Liver (tissue), 9 donors: Measurements from ENCODE around the gene ZNF746. TPM values are rescaled to one million over a fixed set of nuclear protein-coding genes. Genes with fewer than 3 reads are reported as not detected.

Experiments used
- DNase-seq: peaks from one replicate; pipeline ENCODE4 v3.0.0-alpha.2; 2017; ENCODE audit warnings: low spot score
- H3K27ac ChIP-seq, 2 donors: one replicate each; pipeline ENCODE4 v1.7.0; 2013; ENCODE audit warnings: inconsistent platforms in 2 of 2, low read length in 2 of 2, control low read depth in 1 of 2, low read depth in 1 of 2, mild to moderate bottlenecking in 1 of 2
- H3K27me3 ChIP-seq, 4 donors: one replicate each; pipeline versions ENCODE4 v1.6.1 to v1.7.0; 2013; ENCODE audit warnings: low read length in 3 of 4, inconsistent platforms in 1 of 4, mild to moderate bottlenecking in 1 of 4, moderate library complexity in 1 of 4; ENCODE audit not compliant: control insufficient read depth in 4 of 4, insufficient read depth in 4 of 4
- H3K36me3 ChIP-seq, 4 donors: one replicate each; pipeline versions ENCODE4 v1.6.1 to v1.7.0; 2013; ENCODE audit warnings: low read length in 3 of 4, mild to moderate bottlenecking in 3 of 4, low read depth in 1 of 4, moderate library complexity in 1 of 4; ENCODE audit not compliant: control insufficient read depth in 4 of 4, insufficient read depth in 3 of 4
- H3K4me1 ChIP-seq, 4 donors: one replicate each; pipeline versions ENCODE4 v1.6.1 to v1.7.0; 2013; ENCODE audit warnings: low read length in 3 of 4, mild to moderate bottlenecking in 3 of 4, moderate library complexity in 1 of 4; ENCODE audit not compliant: control insufficient read depth in 4 of 4, insufficient read depth in 4 of 4
- H3K4me3 ChIP-seq, 3 donors: one replicate each; pipeline versions ENCODE4 v1.6.1 to v1.7.0; 2013; ENCODE audit warnings: low read length in 3 of 3, control low read depth in 1 of 3, low read depth in 1 of 3, mild to moderate bottlenecking in 1 of 3
- H3K9ac ChIP-seq, 2 donors: one replicate each; pipeline ENCODE4 v1.7.0; 2013; ENCODE audit warnings: low read length in 2 of 2, mild to moderate bottlenecking in 2 of 2, moderate library complexity in 2 of 2, control low read depth in 1 of 2, low read depth in 1 of 2
- H3K9me3 ChIP-seq, 4 donors: one replicate each; pipeline versions ENCODE4 v1.6.1 to v1.7.0; 2013; ENCODE audit warnings: low read length in 3 of 4; ENCODE audit not compliant: control insufficient read depth in 4 of 4
- ATF3 ChIP-seq: IDR thresholded peaks from 2 replicates; pipeline ENCODE4 v1.6.1; 2016; ENCODE audit warnings: antibody characterized with exemption
- CTCF ChIP-seq: fragments of 150-350 bp; IDR thresholded peaks from 2 replicates; pipeline ENCODE4 v1.5.1; 2017; ENCODE audit warnings: improper control_type of control experiment, low read depth, low read length; ENCODE audit not compliant: missing input control
- FOXA1 ChIP-seq: IDR thresholded peaks from 2 replicates; pipeline ENCODE4 v1.6.1; 2016; ENCODE audit warnings: antibody characterized with exemption
- FOXA2 ChIP-seq: IDR thresholded peaks from 2 replicates; pipeline ENCODE4 v1.6.1; 2016; ENCODE audit warnings: antibody characterized with exemption
- GABPA ChIP-seq, 2 donors: IDR thresholded peaks in 1 of 2; conservative IDR thresholded peaks in 1 of 2; 2 replicates each; pipeline ENCODE4 v1.6.1; 2016; ENCODE audit warnings: antibody characterized with exemption in 2 of 2, mild to moderate bottlenecking in 1 of 2, moderate library complexity in 1 of 2
- HNF4A ChIP-seq, 2 donors: conservative IDR thresholded peaks; 2 replicates each; pipeline ENCODE4 v1.6.1; 2016; ENCODE audit warnings: antibody characterized with exemption in 2 of 2, mild to moderate bottlenecking in 2 of 2
- HNF4G ChIP-seq: IDR thresholded peaks from 2 replicates; pipeline ENCODE4 v1.6.1; 2016; ENCODE audit warnings: antibody characterized with exemption
- JUND ChIP-seq, 2 donors: IDR thresholded peaks; 2 replicates each; pipeline ENCODE4 v1.6.1; 2016; ENCODE audit warnings: antibody characterized with exemption in 2 of 2
- NR2F2 ChIP-seq: IDR thresholded peaks from 2 replicates; pipeline ENCODE4 v1.6.1; 2016; ENCODE audit warnings: antibody characterized with exemption
- RAD21 ChIP-seq, 2 donors: IDR thresholded peaks; 2 replicates each; pipeline ENCODE4 v1.6.1; 2016; ENCODE audit warnings: antibody characterized with exemption in 2 of 2, mild to moderate bottlenecking in 2 of 2
- REST ChIP-seq: IDR thresholded peaks from 2 replicates; pipeline ENCODE4 v1.6.1; 2016; ENCODE audit warnings: antibody characterized with exemption, mild to moderate bottlenecking
- SP1 ChIP-seq: IDR thresholded peaks from 2 replicates; pipeline ENCODE4 v1.6.1; 2018; ENCODE audit warnings: antibody characterized with exemption, mild to moderate bottlenecking
- YY1 ChIP-seq: IDR thresholded peaks from 2 replicates; pipeline ENCODE4 v1.6.1; 2016; ENCODE audit warnings: antibody characterized with exemption, mild to moderate bottlenecking
- ZBTB33 ChIP-seq: IDR thresholded peaks from 2 replicates; pipeline ENCODE4 v1.6.1; 2016; ENCODE audit warnings: antibody characterized with exemption
- WGBS: extraction: QIAGEN DNeasy Blood & Tissue Kit; methylation state at CpG from one replicate; pipeline ENCODE4 v1.1.7; 2013; 5-methylcytosine and 5-hydroxymethylcytosine counted together
- polyA plus RNA-seq, 2 donors: library from polyadenylated mRNA; stranded (reverse) in 1 of 2; unstranded in 1 of 2; fragments of 200-250 nt in 1 of 2; fragments of >200 nt in 1 of 2; fragmentation: Nextera tagmentation in 1 of 2; extraction: Ambion mirVana in 1 of 2; gene quantifications; one replicate each; pipeline versions ENCODE4 v1.2.1 to v1.2.3, GENCODE V29; 2013 to 2015
- total RNA-seq, 2 donors: library from RNA; depleted of rRNA; stranded (reverse); fragments of >200 nt; gene quantifications; one replicate each; pipeline ENCODE4 v1.2.3, GENCODE V29; 2014
- donor health status: healthy.
- donor health status: healthy.
- donor health status: healthy.
- donor health status: healthy.
- donor health status: healthy.

Gene ZNF746
- total and polyA plus RNA-seq, 4 donors = 3.8 to 13.5 (median 9.2) TPM

GRCh38 chr7:149457766-149458165 lies 39.8 kb downstream of the ZNF746 start:
- H3K27ac ChIP-seq = no peak overlapping the region
- TF ChIP-seq HNF4A (conservative IDR thresholded peaks at IDR 0.05) = no peak
- no peak for TF ChIP-seq ATF3
- TF ChIP-seq GABPA (IDR thresholded peaks at IDR 0.05 in 1 of 2, conservative IDR thresholded peaks at IDR 0.05 in 1 of 2) = no peak
- no peak for TF ChIP-seq FOXA2
- no peak for TF ChIP-seq RAD21 (IDR thresholded peaks at IDR 0.05)
- no peak for TF ChIP-seq SP1
- no peak for TF ChIP-seq CTCF
- no peak for TF ChIP-seq FOXA1
- no peak for TF ChIP-seq NR2F2
- no peak for TF ChIP-seq HNF4G
- no peak for TF ChIP-seq YY1
- no peak for TF ChIP-seq JUND (IDR thresholded peaks at IDR 0.05)
- TF ChIP-seq ZBTB33 = no peak
- H3K27me3 ChIP-seq = no peaks in the 10 kb centered on the region
- peaks cover 14 to 26% (median 16%) of the 10 kb centered on the region in 4 donors for H3K36me3 ChIP-seq
- no peak overlapping the region for H3K9ac ChIP-seq
- peaks cover 5 to 19% (median 15%) of the 10 kb centered on the region in 4 donors for H3K4me1 ChIP-seq
- no peak for DNase-seq
- H3K9me3 ChIP-seq = no peaks in the 10 kb centered on the region
- WGBS = 90% methylated on average over 1 of the region's 1 CpG
- H3K4me3 ChIP-seq = no peak overlapping the region

GRCh38 chr7:149456506-149457421 lies 40.8 kb downstream of the ZNF746 start:
- Histone ChIP-seq H3K27me3 (no peaks in the 10 kb centered on the region), H3K4me3 (no peak overlapping the region), H3K27ac (no peak overlapping the region), H3K9ac (no peak overlapping the region), H3K36me3 (peaks cover 14 to 28% (median 17%) of the 10 kb centered on the region in 4 donors), H3K4me1 (peaks cover 5 to 19% (median 15%) of the 10 kb centered on the region in 4 donors), H3K9me3 (no peaks in the 10 kb centered on the region)
- no peak for TF ChIP-seq REST
- TF ChIP-seq GABPA (IDR thresholded peaks at IDR 0.05 in 1 of 2, conservative IDR thresholded peaks at IDR 0.05 in 1 of 2) = no peak
- TF ChIP-seq ATF3 = no peak
- no peak for TF ChIP-seq FOXA1
- no peak for TF ChIP-seq NR2F2
- no peak for DNase-seq
- 95% methylated on average over 11 of the region's 11 CpGs for WGBS
